ENCODE results near the gene RPS6KA1. TPM values are rescaled to one million over a fixed set of nuclear protein-coding genes. Genes with fewer than 3 reads are reported as not detected.

The RPS6KA1 gene
- total RNA-seq, 6 experiments from 2014 or later = 6.2 to 42.6 (median 20.9) TPM

GRCh38 chr1:26554781-26555180 lies 25.2 kb downstream of the RPS6KA1 start:
- H3K4me3 ChIP-seq = no peak overlapping the region
- WGBS (ENCODE audit: insufficient coverage, low coverage, low lambda C conversion rate, missing lambda C conversion rate) = 93% methylated on average over 4 of the region's 10 CpGs
- ATAC-seq (no peak), DNase-seq (peak in 1 of 3 donors; percentile 37)
- H3K4me1 ChIP-seq = no peaks in the 10 kb centered on the region
- intact Hi-C loops (cut with DNase I) = no loop called here
- H3K36me3 ChIP-seq = peaks cover 0 to 14% (median 0%) of the 10 kb centered on the region in 4 donors
- TF ChIP-seq, protein P1, sequence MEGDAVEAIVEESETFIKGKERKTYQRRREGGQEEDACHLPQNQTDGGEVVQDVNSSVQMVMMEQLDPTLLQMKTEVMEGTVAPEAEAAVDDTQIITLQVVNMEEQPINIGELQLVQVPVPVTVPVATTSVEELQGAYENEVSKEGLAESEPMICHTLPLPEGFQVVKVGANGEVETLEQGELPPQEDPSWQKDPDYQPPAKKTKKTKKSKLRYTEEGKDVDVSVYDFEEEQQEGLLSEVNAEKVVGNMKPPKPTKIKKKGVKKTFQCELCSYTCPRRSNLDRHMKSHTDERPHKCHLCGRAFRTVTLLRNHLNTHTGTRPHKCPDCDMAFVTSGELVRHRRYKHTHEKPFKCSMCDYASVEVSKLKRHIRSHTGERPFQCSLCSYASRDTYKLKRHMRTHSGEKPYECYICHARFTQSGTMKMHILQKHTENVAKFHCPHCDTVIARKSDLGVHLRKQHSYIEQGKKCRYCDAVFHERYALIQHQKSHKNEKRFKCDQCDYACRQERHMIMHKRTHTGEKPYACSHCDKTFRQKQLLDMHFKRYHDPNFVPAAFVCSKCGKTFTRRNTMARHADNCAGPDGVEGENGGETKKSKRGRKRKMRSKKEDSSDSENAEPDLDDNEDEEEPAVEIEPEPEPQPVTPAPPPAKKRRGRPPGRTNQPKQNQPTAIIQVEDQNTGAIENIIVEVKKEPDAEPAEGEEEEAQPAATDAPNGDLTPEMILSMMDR (IDR thresholded peaks at IDR 0.05) = no peak
- no peak for TF ChIP-seq POLR2A (IDR thresholded peaks at IDR 0.05)
- H3K27ac ChIP-seq = no peak overlapping the region
- H3K27me3 ChIP-seq = no peaks in the 10 kb centered on the region
- no peaks in the 10 kb centered on the region for H3K9me3 ChIP-seq

DNA sequence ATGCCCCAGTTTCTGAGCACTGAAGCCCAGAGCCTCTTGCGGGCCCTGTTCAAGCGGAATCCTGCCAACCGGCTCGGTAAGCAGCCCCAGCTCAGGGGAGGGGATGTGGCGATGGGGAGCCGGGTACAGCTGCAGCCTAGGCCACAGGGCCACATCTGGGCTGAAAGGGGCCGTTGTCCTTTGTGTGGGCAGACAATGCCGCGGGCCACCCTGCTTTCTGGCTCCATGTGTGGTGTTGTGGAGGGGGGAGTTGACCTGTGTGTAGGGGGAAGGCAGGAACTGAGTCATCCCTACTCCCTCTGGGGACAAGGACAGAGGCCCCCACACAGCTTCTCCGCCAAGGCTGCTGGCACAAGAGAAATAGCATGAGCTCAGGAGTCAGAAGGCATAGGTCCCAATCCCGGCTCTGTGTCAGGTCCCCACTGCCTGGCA lies 26.0 kb downstream of the RPS6KA1 start:
- Histone ChIP-seq H3K9me3 (no peaks in the 10 kb centered on the region), H3K27ac (no peak overlapping the region), H3K4me3 (no peak overlapping the region), H3K36me3 (peaks cover 0 to 18% (median under 1%) of the 10 kb centered on the region in 4 donors), H3K27me3 (no peaks in the 10 kb centered on the region), H3K4me1 (no peaks in the 10 kb centered on the region)
- TF ChIP-seq POLR2A (IDR thresholded peaks at IDR 0.05) = no peak
- TF ChIP-seq, protein P1 (IDR thresholded peaks at IDR 0.05) = no peak
- no CpG with 5 or more reads among the region's 11 CpGs for WGBS (ENCODE audit: insufficient coverage, low coverage, low lambda C conversion rate, missing lambda C conversion rate)
- intact Hi-C loops (cut with DNase I) = no loop called here
- ATAC-seq (no peak), DNase-seq (peak in 1 of 3 donors; percentile 42)

GRCh38 chr1:26556111-26556510 lies 26.6 kb downstream of the RPS6KA1 start:
- H3K9me3 ChIP-seq = no peaks in the 10 kb centered on the region
- intact Hi-C loops (cut with DNase I) = no loop called here
- no peaks in the 10 kb centered on the region for H3K4me1 ChIP-seq
- no peak overlapping the region for H3K4me3 ChIP-seq
- H3K36me3 ChIP-seq = peaks cover 0 to 18% (median 2%) of the 10 kb centered on the region in 4 donors
- ATAC-seq = no peak
- DNase-seq = peak in 1 of 3 donors; percentile 28
- no peak for TF ChIP-seq POLR2A (IDR thresholded peaks at IDR 0.05)
- TF ChIP-seq, protein P1 (IDR thresholded peaks at IDR 0.05) = no peak
- 33% methylated on average over 1 of the region's 2 CpGs for WGBS (ENCODE audit: insufficient coverage, low coverage, low lambda C conversion rate, missing lambda C conversion rate)
- no peaks in the 10 kb centered on the region for H3K27me3 ChIP-seq
- H3K27ac ChIP-seq = no peak overlapping the region

DNA sequence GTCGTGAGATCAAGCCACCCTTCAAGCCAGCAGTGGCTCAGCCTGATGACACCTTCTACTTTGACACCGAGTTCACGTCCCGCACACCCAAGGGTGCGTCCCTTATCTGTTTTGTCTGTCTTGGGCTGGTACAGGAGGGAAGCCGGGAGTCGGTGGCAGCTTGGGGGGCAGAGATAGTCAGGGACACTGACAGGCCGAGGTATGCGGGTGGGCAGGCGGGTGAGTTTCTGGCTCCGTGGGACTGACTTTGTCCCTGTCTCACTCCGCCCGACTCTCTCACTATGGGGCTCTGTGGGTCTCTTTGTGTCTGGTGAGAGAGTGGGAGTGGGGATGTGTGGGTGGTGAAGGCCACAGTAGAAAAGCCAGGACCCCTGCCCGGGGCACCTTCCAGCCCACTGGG lies 27.4 kb downstream of the RPS6KA1 start:
- 93% methylated on average over 2 of the region's 14 CpGs for WGBS (ENCODE audit: insufficient coverage, low coverage, low lambda C conversion rate, missing lambda C conversion rate)
- peaks cover 0 to 13% (median 2%) of the 10 kb centered on the region in 4 donors for H3K36me3 ChIP-seq

More for the DNA sequence above, 27.4 kb downstream of the RPS6KA1 start:
- TF ChIP-seq, protein P1 (IDR thresholded peaks at IDR 0.05) = no peak
- no peak for TF ChIP-seq POLR2A (IDR thresholded peaks at IDR 0.05)
- no peak overlapping the region for H3K27ac ChIP-seq
- no peak overlapping the region for H3K4me3 ChIP-seq
- ATAC-seq (no peak), DNase-seq (no peak)
- H3K4me1 ChIP-seq = no peaks in the 10 kb centered on the region
- intact Hi-C loops (cut with DNase I) = no loop called here
- H3K27me3 ChIP-seq = no peaks in the 10 kb centered on the region
- H3K9me3 ChIP-seq = no peaks in the 10 kb centered on the region

Data from right lobe of liver (tissue), 6 donors.